IMR-90 (cell line): Measurements from ENCODE around the gene WDFY1. TPM values are rescaled to one million over a fixed set of nuclear protein-coding genes. Genes with fewer than 3 reads are reported as not detected.

Source experiments
- ATAC-seq: fragments of 200-7000 bp; cut with Tn5 transposase; 2 replicates; pipeline ENCODE4 v1.9.1; 2020; ENCODE audit warnings: low read depth, mild to moderate bottlenecking, moderate library complexity
- BruUV-seq: library from RNA; stranded (reverse); fragments of 400-500 nt; replicated peaks from 2 replicates; lab custom pipeline; 2021; lab: Mats Ljungman, UMichigan
- CTCF ChIA-PET: fragments of 300-600 bp; formaldehyde crosslinking; extraction: SDS; loops from one replicate; lab custom pipeline; 2021; ENCODE audit warnings: antibody characterized with exemption; lab: Yijun Ruan, JAX
- POLR2A ChIA-PET: fragments of 300-600 bp; sonication (Branson Sonifier 250); formaldehyde crosslinking; loops from one replicate; lab custom pipeline; 2022; ENCODE audit warnings: antibody characterized with exemption; ENCODE audit not compliant: unreplicated experiment; lab: Charles Lee
- DNase-seq: peaks from one replicate; pipeline ENCODE4 v3.0.0; 2013
- H2AFZ ChIP-seq: replicated peaks from 2 replicates; pipeline ENCODE3; 2013; ENCODE audit warnings: low read length, mild to moderate bottlenecking; ENCODE audit not compliant: poor library complexity
- H2AK5ac ChIP-seq: 2 replicates; pipeline ENCODE4 v1.6.1; 2013; ENCODE audit warnings: low read depth, low read length, inconsistent platforms
- H2AK9ac ChIP-seq: replicated peaks from 2 replicates; pipeline ENCODE3; 2013; ENCODE audit warnings: mild to moderate bottlenecking, low read depth, low read length, moderate library complexity; ENCODE audit not compliant: poor library complexity
- H2BK120ac ChIP-seq: 2 replicates; pipeline ENCODE4 v1.6.1; 2013; ENCODE audit warnings: low read depth, low read length, inconsistent platforms
- H2BK15ac ChIP-seq: 3 replicates; pipeline ENCODE4 v1.6.1; 2013; ENCODE audit warnings: low read depth, low read length, inconsistent platforms
- H2BK20ac ChIP-seq: 2 replicates; pipeline ENCODE4 v1.6.1; 2013; ENCODE audit warnings: low read depth, mild to moderate bottlenecking, inconsistent platforms, low read length, moderate library complexity
- H2BK5ac ChIP-seq: 2 replicates; pipeline ENCODE4 v1.6.1; 2013; ENCODE audit warnings: mild to moderate bottlenecking, low read depth, low read length, inconsistent platforms; ENCODE audit not compliant: poor library complexity, severe bottlenecking
- H3K14ac ChIP-seq: replicated peaks from 2 replicates; pipeline ENCODE4 v1.6.1; 2013; ENCODE audit warnings: low read depth, low read length, inconsistent platforms
- H3K18ac ChIP-seq: 2 replicates; pipeline ENCODE4 v1.6.1; 2013; ENCODE audit warnings: low read depth, low read length, control low read depth
- H3K23ac ChIP-seq: 2 replicates; pipeline ENCODE4 v1.6.1; 2013; ENCODE audit warnings: low read depth, low read length, inconsistent platforms
- H3K27ac ChIP-seq: 2 replicates; pipeline ENCODE4 v1.5.1; 2013; ENCODE audit warnings: mild to moderate bottlenecking, control low read depth, low read length; ENCODE audit not compliant: insufficient read depth
- H3K27me3 ChIP-seq: 2 replicates; pipeline ENCODE4 v1.6.1; 2013; ENCODE audit warnings: low read length; ENCODE audit not compliant: control insufficient read depth, insufficient read depth
- H3K36me3 ChIP-seq: 2 replicates; pipeline ENCODE4 v1.6.1; 2013; ENCODE audit warnings: low read length, mixed read lengths; ENCODE audit not compliant: control insufficient read depth, insufficient read depth
- H3K4ac ChIP-seq: 2 replicates; pipeline ENCODE4 v1.6.1; 2013; ENCODE audit warnings: low read depth, low read length, inconsistent platforms
- H3K4me1 ChIP-seq: 2 replicates; pipeline ENCODE4 v1.6.1; 2013; ENCODE audit warnings: low read length, mixed read lengths; ENCODE audit not compliant: control insufficient read depth, insufficient read depth
- H3K4me2 ChIP-seq: 2 replicates; pipeline ENCODE4 v1.6.1; 2013; ENCODE audit warnings: low read depth, mild to moderate bottlenecking, control low read depth, low read length, moderate library complexity
- H3K4me3 ChIP-seq: 2 replicates; pipeline ENCODE4 v1.5.1; 2013; ENCODE audit warnings: low read depth, mild to moderate bottlenecking, control low read depth, low read length, moderate library complexity; ENCODE audit not compliant: insufficient read depth
- H3K56ac ChIP-seq: 2 replicates; pipeline ENCODE4 v1.6.1; 2013; ENCODE audit warnings: low read length, inconsistent platforms; ENCODE audit not compliant: insufficient read depth; ENCODE audit errors: extremely low read depth
- H3K79me1 ChIP-seq, 2 experiments: 2 replicates each; pipeline ENCODE4 v1.6.1; 2013; ENCODE audit warnings: low read length in 2 of 2, inconsistent platforms in 1 of 2, low read depth in 1 of 2
- H3K9ac ChIP-seq: 2 replicates; pipeline ENCODE4 v1.6.1; 2013; ENCODE audit warnings: low read depth, low read length, control low read depth
- H3K9me1 ChIP-seq: 2 replicates; pipeline ENCODE4 v1.6.1; 2013; ENCODE audit warnings: low read length, inconsistent platforms; ENCODE audit not compliant: insufficient read depth
- H3K9me3 ChIP-seq: 2 replicates; pipeline ENCODE4 v1.6.1; 2013; ENCODE audit warnings: low read length; ENCODE audit not compliant: control insufficient read depth, insufficient read depth
- H4K20me1 ChIP-seq: 2 replicates; pipeline ENCODE4 v1.6.1; 2013; ENCODE audit warnings: low read length, inconsistent platforms; ENCODE audit not compliant: insufficient read depth
- H4K5ac ChIP-seq: 2 replicates; pipeline ENCODE4 v1.6.1; 2013; ENCODE audit warnings: mild to moderate bottlenecking, low read depth, low read length, control low read depth
- H4K8ac ChIP-seq, 2 experiments: 2 replicates each; pipeline ENCODE4 v1.6.1; 2013; ENCODE audit warnings: low read depth in 2 of 2, low read length in 2 of 2, control low read depth in 1 of 2, inconsistent platforms in 1 of 2
- H4K91ac ChIP-seq: 2 replicates; pipeline ENCODE4 v1.6.1; 2013; ENCODE audit warnings: low read depth, low read length, inconsistent platforms; ENCODE audit not compliant: insufficient read depth
- CEBPB ChIP-seq: IDR thresholded peaks from 2 replicates; pipeline ENCODE4 v1.6.1; 2012; ENCODE audit warnings: low read depth, low read length, improper control_type of control experiment
- CHD1 ChIP-seq: IDR thresholded peaks from 2 replicates; pipeline ENCODE4 v1.6.1; 2012; ENCODE audit warnings: low read depth, low read length, improper control_type of control experiment
- MAZ ChIP-seq: IDR thresholded peaks from 2 replicates; pipeline ENCODE4 v1.6.1; 2012; ENCODE audit warnings: low read depth, mild to moderate bottlenecking, low read length, improper control_type of control experiment, moderate library complexity, borderline replicate concordance
- MXI1 ChIP-seq: IDR thresholded peaks from 2 replicates; pipeline ENCODE4 v1.6.1; 2012; ENCODE audit warnings: low read depth, mild to moderate bottlenecking, low read length, moderate library complexity, borderline replicate concordance
- POLR2A ChIP-seq: IDR thresholded peaks from 2 replicates; pipeline ENCODE4 v1.6.1; 2012; ENCODE audit warnings: mild to moderate bottlenecking, low read depth, low read length
- RAD21 ChIP-seq: IDR thresholded peaks from 2 replicates; pipeline ENCODE4 v1.6.1; 2012; ENCODE audit warnings: low read length, improper control_type of control experiment
- RFX5 ChIP-seq: IDR thresholded peaks from 2 replicates; pipeline ENCODE4 v1.8.0; 2012; ENCODE audit warnings: low read depth, mild to moderate bottlenecking, low read length, moderate library complexity
- SMC3 ChIP-seq: fragments of 150-350 bp; IDR thresholded peaks from 2 replicates; pipeline ENCODE4 v1.6.1; 2016; ENCODE audit warnings: low read depth, mild to moderate bottlenecking, antibody characterized with exemption, low read length, moderate library complexity
- WGBS, 2 experiments: methylation state at CpG; one replicate each; pipeline versions ENCODE4 v1.1.5 to v1.1.7; 2013; ENCODE audit warnings: missing lambda C conversion rate in 2 of 2; ENCODE audit not compliant: insufficient read length in 1 of 2; ENCODE audit errors: extremely low coverage in 2 of 2; 5-methylcytosine and 5-hydroxymethylcytosine counted together
- dilution Hi-C: fragments of 300-500 bp; cut with HindIII; formaldehyde crosslinking; loops from one replicate; pipeline ENCODE4 v1.14.3; 2018; ENCODE audit warnings: low sequenced_read_pairs; ENCODE audit not compliant: unreplicated experiment
- in situ Hi-C: fragments of 300-500 bp; cut with MboI; formaldehyde crosslinking; loops from 3 replicates; pipeline ENCODE4 v1.14.3; 2019; ENCODE audit warnings: low sequenced_read_pairs, inconsistent platforms, mixed read lengths
- intact Hi-C: fragments of 100-400 bp; cut with micrococcal nuclease; formaldehyde crosslinking; loops from 2 replicates; pipeline ENCODE4 v1.10.0; 2022
- polyA plus RNA-seq, 3 experiments: library from polyadenylated mRNA; depleted of rRNA; stranded (reverse); fragments of >200 nt; gene quantifications; 2 replicates each; pipeline ENCODE4 v1.2.3, GENCODE V29; 2012; ENCODE audit warnings: low replicate concordance in 1 of 3
- total RNA-seq: library from RNA; depleted of rRNA; stranded (reverse); fragments of >200 nt; gene quantifications from 2 replicates; pipeline ENCODE4 v1.2.3, GENCODE V29; 2012
- TF ChIP-seq, protein P1 (sequence below): fragments of 150-350 bp; IDR thresholded peaks from 2 replicates; pipeline ENCODE4 v1.6.1; 2016; ENCODE audit warnings: low read depth, mild to moderate bottlenecking, low read length, moderate library complexity, borderline replicate concordance
- TF ChIP-seq, protein P2 (sequence below): conservative IDR thresholded peaks from 2 replicates; pipeline ENCODE4 v1.5.1; 2012; ENCODE audit warnings: mild to moderate bottlenecking, low read depth, low read length, improper control_type of control experiment

WDFY1 gene
- total and polyA plus RNA-seq, 2 of the 4 experiments (the other 2 are of a cell fraction), result 35.6 to 93.6 TPM

DNA sequence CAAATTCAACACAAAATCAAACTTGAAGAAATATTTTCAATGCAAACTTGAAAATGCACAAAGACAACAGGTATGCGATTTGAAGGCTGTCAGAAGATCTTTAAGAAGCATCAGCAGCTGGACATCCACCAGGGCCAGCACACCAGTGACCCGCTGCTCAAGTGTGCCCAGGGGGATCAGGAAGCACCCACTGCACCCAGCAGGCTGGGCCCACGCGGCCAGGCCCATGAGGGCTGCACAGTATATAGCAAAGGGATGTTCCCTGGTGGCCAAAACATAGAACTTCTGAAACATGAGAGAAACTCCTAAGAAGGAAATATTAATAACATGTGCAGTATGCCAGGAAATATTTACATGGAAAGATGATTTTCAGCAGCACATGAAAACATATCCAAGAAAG is 25.0 kb downstream of the WDFY1 start:
- Histone ChIP-seq H3K4me1 (peaks cover 27% of the 10 kb centered on the region), H2BK15ac (no peak overlapping the region), H3K4me2 (no peak overlapping the region), H4K8ac (no peak overlapping the region), H3K9ac (no peak overlapping the region), H2AK5ac (no peak overlapping the region), H3K4ac (no peak overlapping the region), H4K91ac (no peak overlapping the region), H2AFZ (no peak overlapping the region), H3K36me3 (peaks cover 17% of the 10 kb centered on the region), H3K4me3 (no peak overlapping the region), H4K5ac (no peak overlapping the region), H2BK5ac (no peak overlapping the region), H3K56ac (no peak overlapping the region), H3K27me3 (no peaks in the 10 kb centered on the region), H3K9me3 (no peaks in the 10 kb centered on the region), H3K79me1 (peaks cover 25 to 69% of the 10 kb centered on the region in 2 experiments), H4K20me1 (peaks cover 46% of the 10 kb centered on the region), H2BK120ac (no peak overlapping the region), H3K23ac (no peak overlapping the region), H2BK20ac (no peak overlapping the region), H3K27ac (no peak overlapping the region), H3K14ac (no peak overlapping the region), H2AK9ac (no peak overlapping the region), H3K9me1 (peaks cover 28% of the 10 kb centered on the region), H3K18ac (no peak overlapping the region)
- WGBS, 2 experiments, result no CpG with 5 or more reads among the region's 4 CpGs
- intact Hi-C loops, result no loop called here
- BruUV-seq, result no TSS peak
- ATAC-seq (no peak), DNase-seq (no peak)
- in situ Hi-C loops, result no loop called here
- dilution Hi-C loops, result no loop called here
- CTCF ChIA-PET, result no interaction called here
- POLR2A ChIA-PET, result no interaction called here
- TF ChIP-seq MAZ (no peak), RAD21 (no peak), POLR2A (no peak), MXI1 (no peak), RFX5 (no peak), CHD1 (no peak), SMC3 (no peak), CEBPB (no peak)
- TF ChIP-seq, protein P1, sequence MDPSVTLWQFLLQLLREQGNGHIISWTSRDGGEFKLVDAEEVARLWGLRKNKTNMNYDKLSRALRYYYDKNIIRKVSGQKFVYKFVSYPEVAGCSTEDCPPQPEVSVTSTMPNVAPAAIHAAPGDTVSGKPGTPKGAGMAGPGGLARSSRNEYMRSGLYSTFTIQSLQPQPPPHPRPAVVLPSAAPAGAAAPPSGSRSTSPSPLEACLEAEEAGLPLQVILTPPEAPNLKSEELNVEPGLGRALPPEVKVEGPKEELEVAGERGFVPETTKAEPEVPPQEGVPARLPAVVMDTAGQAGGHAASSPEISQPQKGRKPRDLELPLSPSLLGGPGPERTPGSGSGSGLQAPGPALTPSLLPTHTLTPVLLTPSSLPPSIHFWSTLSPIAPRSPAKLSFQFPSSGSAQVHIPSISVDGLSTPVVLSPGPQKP, result no peak
- TF ChIP-seq, protein P2, sequence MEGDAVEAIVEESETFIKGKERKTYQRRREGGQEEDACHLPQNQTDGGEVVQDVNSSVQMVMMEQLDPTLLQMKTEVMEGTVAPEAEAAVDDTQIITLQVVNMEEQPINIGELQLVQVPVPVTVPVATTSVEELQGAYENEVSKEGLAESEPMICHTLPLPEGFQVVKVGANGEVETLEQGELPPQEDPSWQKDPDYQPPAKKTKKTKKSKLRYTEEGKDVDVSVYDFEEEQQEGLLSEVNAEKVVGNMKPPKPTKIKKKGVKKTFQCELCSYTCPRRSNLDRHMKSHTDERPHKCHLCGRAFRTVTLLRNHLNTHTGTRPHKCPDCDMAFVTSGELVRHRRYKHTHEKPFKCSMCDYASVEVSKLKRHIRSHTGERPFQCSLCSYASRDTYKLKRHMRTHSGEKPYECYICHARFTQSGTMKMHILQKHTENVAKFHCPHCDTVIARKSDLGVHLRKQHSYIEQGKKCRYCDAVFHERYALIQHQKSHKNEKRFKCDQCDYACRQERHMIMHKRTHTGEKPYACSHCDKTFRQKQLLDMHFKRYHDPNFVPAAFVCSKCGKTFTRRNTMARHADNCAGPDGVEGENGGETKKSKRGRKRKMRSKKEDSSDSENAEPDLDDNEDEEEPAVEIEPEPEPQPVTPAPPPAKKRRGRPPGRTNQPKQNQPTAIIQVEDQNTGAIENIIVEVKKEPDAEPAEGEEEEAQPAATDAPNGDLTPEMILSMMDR, result no peak
